GM12892 (cell line): ENCODE results near the gene TMPRSS11F.

Experiments
- POLR2A ChIP-seq: IDR thresholded peaks from 2 replicates; pipeline ENCODE4 v1.6.1; 2011; ENCODE audit warnings: low read depth, low read length, control low read depth
- POLR2AphosphoS5 ChIP-seq: IDR thresholded peaks from 2 replicates; pipeline ENCODE4 v1.6.1; 2011; ENCODE audit warnings: low read depth, low read length, control low read depth

DNA sequence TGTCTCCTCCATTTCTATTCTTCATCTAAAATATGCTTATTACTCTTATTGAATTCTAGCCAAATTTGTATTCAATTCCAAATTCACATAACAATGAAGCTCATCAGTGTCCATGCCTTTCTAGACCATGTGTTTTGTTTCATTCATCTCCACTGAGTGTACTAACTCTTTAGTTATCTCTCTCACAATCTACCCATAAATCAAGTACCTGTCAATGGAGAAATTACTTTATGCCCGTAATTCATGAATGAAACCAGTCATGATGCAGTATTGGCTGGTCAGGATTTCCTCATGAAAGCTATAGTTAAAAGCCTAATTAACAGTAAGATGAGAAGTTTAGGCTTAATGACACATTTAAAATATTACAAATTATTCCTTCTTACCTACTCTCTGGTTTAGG is 12.2 kb upstream of the TMPRSS11F start:
- TF ChIP-seq POLR2A = no peak
- no peak for TF ChIP-seq POLR2AphosphoS5
